ENCODE measurements around the gene ASPHD2.

ASPHD2 gene

DNA sequence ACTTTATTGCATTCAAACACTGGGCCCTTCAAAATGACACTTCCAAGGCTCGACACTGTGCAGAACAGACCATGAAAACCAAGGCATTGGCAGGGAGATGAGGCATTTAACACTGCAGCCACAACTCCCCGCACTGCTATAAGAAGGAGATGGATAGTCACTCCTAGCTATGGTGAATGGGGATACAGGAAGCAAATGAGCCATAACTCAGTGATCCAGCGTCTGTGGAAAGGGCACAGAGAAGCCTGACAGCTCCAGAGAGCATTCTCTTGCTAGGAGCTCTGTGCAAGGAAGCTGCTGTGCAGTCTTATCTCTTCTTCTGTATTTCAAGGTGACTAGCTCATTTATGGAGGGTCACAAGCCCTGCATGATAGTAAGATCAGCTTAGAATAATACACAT is 33.6 kb downstream of the ASPHD2 start:
- TF ChIP-seq CTCF (IDR thresholded peaks at IDR 0.05; ENCODE audit: control insufficient read depth, extremely low read depth, insufficient read depth), result no peak
- H3K4me3 ChIP-seq (ENCODE audit: low read depth, low read length), result no peak overlapping the region
- DNase-seq (ENCODE audit: low read depth), result no peak

GRCh38 chr22:26463101-26463661 is 34.1 kb downstream of the ASPHD2 start:
- DNase-seq (ENCODE audit: low read depth), result no peak
- TF ChIP-seq CTCF (IDR thresholded peaks at IDR 0.05; ENCODE audit: control insufficient read depth, extremely low read depth, insufficient read depth), result no peak
- no peak overlapping the region for H3K4me3 ChIP-seq (ENCODE audit: low read depth, low read length)

GRCh38 chr22:26463688-26464087 is 34.6 kb downstream of the ASPHD2 start:
- no peak overlapping the region for H3K4me3 ChIP-seq (ENCODE audit: low read depth, low read length)
- TF ChIP-seq CTCF (IDR thresholded peaks at IDR 0.05; ENCODE audit: control insufficient read depth, extremely low read depth, insufficient read depth), result no peak
- DNase-seq (ENCODE audit: low read depth), result no peak

- TF ChIP-seq CTCF (IDR thresholded peaks at IDR 0.05; ENCODE audit: control insufficient read depth, extremely low read depth, insufficient read depth), result no peak
- no peak for DNase-seq (ENCODE audit: low read depth)
- H3K4me3 ChIP-seq (ENCODE audit: low read depth, low read length), result no peak overlapping the region
Measured at GRCh38 chr22:26464312-26464711, 35.3 kb downstream of the ASPHD2 start.

DNA sequence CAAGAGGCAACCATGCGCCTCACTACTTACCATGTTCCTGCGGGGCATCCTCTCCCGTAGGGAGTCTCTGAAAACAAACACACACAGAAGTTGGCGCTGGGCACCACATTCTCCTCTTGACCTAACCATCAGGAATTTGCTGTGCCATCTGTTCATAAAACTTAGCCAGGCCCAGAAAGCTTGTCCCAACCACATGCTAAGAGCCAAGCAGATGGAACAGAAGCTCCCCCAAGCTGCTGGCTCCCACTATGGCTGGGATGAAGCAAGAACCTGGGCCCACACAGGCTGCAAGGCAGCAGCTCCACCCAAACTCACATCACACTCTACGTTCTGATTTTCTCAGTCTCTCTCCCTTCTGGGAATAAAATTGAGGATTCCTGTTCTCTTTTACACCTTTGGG is 37.1 kb downstream of the ASPHD2 start:
- TF ChIP-seq CTCF (IDR thresholded peaks at IDR 0.05; ENCODE audit: control insufficient read depth, extremely low read depth, insufficient read depth), result no peak
- DNase-seq (ENCODE audit: low read depth), result no peak
- no peak overlapping the region for H3K4me3 ChIP-seq (ENCODE audit: low read depth, low read length)

DNA sequence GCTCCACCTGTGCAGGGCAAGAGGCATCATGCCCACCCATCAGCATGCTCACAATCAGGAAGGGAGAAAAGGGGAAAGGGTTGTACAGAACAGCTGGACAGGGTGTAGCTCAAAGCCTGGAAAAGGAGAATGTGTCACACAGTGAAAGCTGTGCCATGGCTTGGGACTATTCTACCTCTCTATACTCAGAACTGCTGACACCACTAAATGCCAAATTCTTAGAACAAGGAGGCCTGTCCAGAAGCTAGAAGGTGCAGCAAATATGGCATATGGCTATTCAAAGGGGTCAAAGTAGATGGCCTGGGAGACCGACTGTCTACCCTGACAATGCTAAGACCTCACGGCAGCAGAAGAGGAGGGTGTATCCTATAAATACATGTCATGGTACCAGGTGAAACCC is 41.7 kb downstream of the ASPHD2 start:
- no peak for DNase-seq (ENCODE audit: low read depth)
- no peak overlapping the region for H3K4me3 ChIP-seq (ENCODE audit: low read depth, low read length)
- no peak for TF ChIP-seq CTCF (IDR thresholded peaks at IDR 0.05; ENCODE audit: control insufficient read depth, extremely low read depth, insufficient read depth)

- DNase-seq (ENCODE audit: low read depth), result no peak
- no peak overlapping the region for H3K4me3 ChIP-seq (ENCODE audit: low read depth, low read length)
- TF ChIP-seq CTCF (IDR thresholded peaks at IDR 0.05; ENCODE audit: control insufficient read depth, extremely low read depth, insufficient read depth), result no peak
Measured at GRCh38 chr22:26471522-26471921, 42.5 kb downstream of the ASPHD2 start.

Measured in LNCaP clone FGC (cell line).